ENCODE measurements around the gene IRX2. TPM values are rescaled to one million over a fixed set of nuclear protein-coding genes. Genes with fewer than 3 reads are reported as not detected.

Gene IRX2
- total and polyA plus RNA-seq, 2 of the 4 experiments (the other 2 are of a cell fraction) = 0.36 to 0.97 TPM

DNA sequence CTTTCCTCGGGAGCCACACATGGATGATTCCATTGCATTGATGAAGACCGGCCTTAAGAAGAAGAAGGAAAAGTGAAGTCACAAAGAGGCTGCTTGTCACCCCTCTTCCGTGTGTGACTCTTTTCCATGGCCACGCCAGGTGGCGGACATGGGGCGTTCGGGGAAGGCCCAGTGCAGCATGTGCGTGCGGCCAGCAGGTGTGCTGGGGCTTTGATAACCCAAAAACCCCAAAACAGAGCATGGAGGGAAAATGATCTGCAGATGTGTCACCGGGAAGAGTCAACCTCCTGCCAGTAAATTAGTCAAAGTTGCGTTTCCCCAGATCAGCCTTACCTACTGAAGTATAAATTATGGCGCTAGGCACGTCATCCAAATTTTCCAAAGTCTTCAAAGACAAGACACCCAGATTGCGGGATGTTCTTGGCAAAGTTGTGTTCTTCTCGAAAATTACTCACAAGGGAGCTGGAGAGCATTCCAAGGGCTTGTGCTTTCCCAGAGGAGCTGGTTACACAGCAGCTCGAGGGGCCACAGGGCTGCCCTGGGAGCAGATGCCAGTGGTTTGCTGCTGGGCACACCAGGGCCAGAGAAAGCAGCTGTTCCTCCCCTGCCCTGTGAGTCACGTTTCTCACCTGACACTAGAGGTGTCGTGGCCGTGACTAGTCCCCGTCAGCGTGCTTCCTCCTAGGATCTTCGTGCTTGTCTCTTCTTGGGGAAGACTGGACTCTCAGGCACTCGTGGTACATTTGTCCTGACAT is 53.9 kb downstream of the IRX2 start:
- intact Hi-C loops (cut with micrococcal nuclease) = no loop called here
- dilution Hi-C loops (cut with HindIII; ENCODE audit: low sequenced_read_pairs, unreplicated experiment) = no loop called here
- Histone ChIP-seq H2AK9ac (replicated peaks; ENCODE audit: low read depth, low read length, poor library complexity) (no peak overlapping the region), H2AK5ac (ENCODE audit: low read depth, low read length) (no peak overlapping the region), H2BK120ac (ENCODE audit: low read depth, low read length) (no peak overlapping the region), H3K27ac (ENCODE audit: insufficient read depth, low read length) (no peak overlapping the region), H4K5ac (ENCODE audit: low read depth, low read length) (no peak overlapping the region), H4K91ac (ENCODE audit: insufficient read depth, low read depth, low read length) (no peak overlapping the region), H3K9me3 (ENCODE audit: control insufficient read depth, insufficient read depth, low read length) (peaks cover 37% of the 10 kb centered on the region), H3K4me2 (ENCODE audit: low read depth, low read length) (no peak overlapping the region), H3K36me3 (ENCODE audit: control insufficient read depth, insufficient read depth, low read length) (no peaks in the 10 kb centered on the region), H3K14ac (replicated peaks; ENCODE audit: low read depth, low read length) (no peak overlapping the region), H3K4me1 (ENCODE audit: control insufficient read depth, insufficient read depth, low read length) (no peaks in the 10 kb centered on the region), H2BK15ac (ENCODE audit: low read depth, low read length) (no peak overlapping the region), H3K9me1 (ENCODE audit: insufficient read depth, low read length) (no peaks in the 10 kb centered on the region), H3K23ac (ENCODE audit: low read depth, low read length) (no peak overlapping the region), H4K20me1 (ENCODE audit: insufficient read depth, low read length) (no peaks in the 10 kb centered on the region), H4K8ac (ENCODE audit: low read depth in 2 of 2, low read length in 2 of 2) (no peak overlapping the region), H3K18ac (ENCODE audit: low read depth, low read length) (no peak overlapping the region), H3K4me3 (ENCODE audit: insufficient read depth, low read depth, low read length) (no peak overlapping the region), H3K79me1 (ENCODE audit: low read depth in 1 of 2, low read length in 2 of 2) (no peaks in the 10 kb centered on the region), H2BK20ac (ENCODE audit: low read depth, low read length) (no peak overlapping the region), H3K4ac (ENCODE audit: low read depth, low read length) (no peak overlapping the region), H3K9ac (ENCODE audit: low read depth, low read length) (no peak overlapping the region), H2AFZ (replicated peaks; ENCODE audit: low read length, poor library complexity) (no peak overlapping the region), H3K56ac (ENCODE audit: extremely low read depth, insufficient read depth, low read length) (no peak overlapping the region), H2BK5ac (ENCODE audit: low read depth, low read length, poor library complexity, severe bottlenecking) (no peak overlapping the region), H3K27me3 (ENCODE audit: control insufficient read depth, insufficient read depth, low read length) (no peaks in the 10 kb centered on the region)
- ATAC-seq (ENCODE audit: low read depth) (no peak), DNase-seq (no peak)
- no TSS peak for BruUV-seq (replicated peaks)
- 20% methylated on average over 2 of the region's 23 CpGs; no CpG with 5 or more reads in 1 of the 2 experiments for WGBS, 2 experiments (ENCODE audit: extremely low coverage in 2 of 2, insufficient read length in 1 of 2)
- TF ChIP-seq MXI1 (IDR thresholded peaks at IDR 0.05; ENCODE audit: borderline replicate concordance, low read depth, low read length) = no peak
- POLR2A ChIA-PET (ENCODE audit: unreplicated experiment) = no interaction called here
- CTCF ChIA-PET = no interaction called here
- in situ Hi-C loops (cut with MboI; ENCODE audit: low sequenced_read_pairs) = no loop called here
